ENCODE data around the gene GNG3. TPM values are rescaled to one million over a fixed set of nuclear protein-coding genes. Genes with fewer than 3 reads are reported as not detected.

GNG3 gene
- not detected in 5 replicates for total RNA-seq (2022; extraction: Qiagen RNA extraction)

DNA sequence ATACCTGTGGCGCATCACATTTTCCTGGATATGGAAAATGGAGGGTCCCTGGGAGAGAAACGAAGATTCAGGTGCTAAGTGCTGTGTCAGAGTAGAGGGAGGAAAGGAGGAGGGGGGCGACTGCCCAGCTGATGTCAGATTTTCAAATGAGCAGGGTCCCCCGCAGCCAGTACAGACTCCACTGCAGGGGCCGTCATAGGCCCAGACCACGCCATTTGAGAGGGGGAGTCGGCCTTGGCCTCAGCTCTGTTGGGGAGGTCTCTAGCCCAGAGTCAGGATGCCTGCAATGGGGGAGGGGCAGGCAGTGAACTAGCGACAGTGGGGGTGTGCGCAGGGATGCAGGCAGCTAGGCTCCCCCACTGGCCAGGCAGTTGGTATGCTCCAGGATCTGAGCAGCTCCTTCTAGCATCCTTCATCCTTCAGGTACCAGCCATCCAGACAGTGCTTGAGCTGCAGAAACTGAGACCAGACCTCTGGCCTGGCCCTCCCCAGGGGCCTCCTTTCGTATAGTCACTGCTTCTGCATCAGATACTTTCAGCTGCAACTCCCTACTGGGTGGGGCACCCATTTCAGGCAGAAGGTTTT lies at the start of gene GNG3, which contains the start of gene BSCL2:
GNG3 (plus strand) TSS at position 400 of the 585 bp plus-strand sequence. CDS start 620 bp downstream, outside the sequence.
BSCL2 (minus strand) TSS at position 148 of the 585 bp plus-strand sequence. CDS start 229 bp downstream, outside the sequence.

DNA sequence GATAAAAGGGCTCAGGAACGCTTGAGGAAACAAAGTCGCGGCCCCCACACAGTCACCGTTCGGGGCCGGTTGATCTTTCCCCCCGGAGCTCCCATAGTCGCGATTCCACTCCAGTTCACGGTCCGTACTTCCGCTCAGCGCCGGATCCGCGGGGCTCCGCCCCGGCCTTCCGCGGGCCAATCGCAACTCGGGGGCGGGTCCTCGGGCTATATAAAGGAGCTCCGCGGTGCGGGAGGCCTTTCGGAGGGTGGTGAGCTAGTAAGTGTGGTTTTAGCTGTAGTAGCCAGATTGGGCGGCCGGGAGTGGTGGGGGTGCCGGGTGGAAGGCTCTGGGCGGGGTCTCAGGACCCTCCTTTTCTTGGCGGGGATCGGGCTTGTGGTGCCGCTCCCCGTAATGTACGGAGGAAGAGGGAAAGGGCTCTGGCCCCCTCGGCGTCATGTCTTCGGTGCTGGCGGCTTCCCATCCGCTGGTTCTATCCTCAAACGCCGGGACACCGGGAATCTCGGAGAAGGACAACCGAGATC lies 42.3 kb upstream of the GNG3 start, which contains the start of the genes C11orf98 and CSKMT:
C11orf98 (minus strand) TSS at position 136 of the 524 bp plus-strand sequence; CDS start at position 95, 41 bp downstream.
CSKMT (plus strand) TSS at position 238 of the 524 bp plus-strand sequence. CDS start 568 bp downstream, outside the sequence.

DNA sequence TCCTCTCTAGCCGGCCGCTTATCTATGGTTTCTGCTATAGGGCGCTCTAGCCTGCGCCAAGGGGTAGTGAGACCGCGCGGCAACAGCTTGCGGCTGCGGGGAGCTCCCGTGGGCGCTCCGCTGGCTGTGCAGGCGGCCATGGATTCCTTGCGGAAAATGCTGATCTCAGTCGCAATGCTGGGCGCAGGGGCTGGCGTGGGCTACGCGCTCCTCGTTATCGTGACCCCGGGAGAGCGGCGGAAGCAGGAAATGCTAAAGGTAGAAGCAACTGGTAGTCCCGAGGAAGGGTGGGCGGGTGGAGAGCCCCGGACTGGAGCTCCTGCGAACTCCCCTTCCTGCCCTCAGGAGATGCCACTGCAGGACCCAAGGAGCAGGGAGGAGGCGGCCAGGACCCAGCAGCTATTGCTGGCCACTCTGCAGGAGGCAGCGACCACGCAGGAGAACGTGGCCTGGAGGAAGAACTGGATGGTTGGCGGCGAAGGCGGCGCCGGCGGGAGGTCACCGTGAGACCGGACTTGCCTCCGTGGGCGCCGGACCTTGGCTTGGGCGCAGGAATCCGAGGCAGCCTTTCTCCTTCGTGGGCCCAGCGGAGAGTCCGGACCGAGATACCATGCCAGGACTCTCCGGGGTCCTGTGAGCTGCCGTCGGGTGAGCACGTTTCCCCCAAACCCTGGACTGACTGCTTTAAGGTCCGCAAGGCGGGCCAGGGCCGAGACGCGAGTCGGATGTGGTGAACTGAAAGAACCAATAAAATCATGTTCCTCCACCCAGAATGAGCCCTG lies 35.7 kb upstream of the GNG3 start, which contains the start of the genes LBHD1 and UQCC3:
LBHD1 (minus strand) TSS at position 660 of the 782 bp plus-strand sequence. CDS start 2,236 bp downstream, outside the sequence.
UQCC3 (plus strand) TSS at position 66 of the 782 bp plus-strand sequence; CDS start at position 139, 73 bp downstream.

GRCh38 chr11:62678770-62679696 lies 28.4 kb upstream of the GNG3 start, which contains the start of gene UBXN1:
UBXN1 (minus strand) TSS chr11:62679073; CDS start chr11:62678923, 150 bp downstream.

GRCh38 chr11:62689421-62690183 lies 17.9 kb upstream of the GNG3 start, which contains the start of gene LRRN4CL:
LRRN4CL (minus strand) TSS chr11:62689530; CDS start chr11:62688508, 1,022 bp downstream.

GRCh38 chr11:62727165-62727871 lies 19.8 kb downstream of the GNG3 start, which contains the start of gene HNRNPUL2:
HNRNPUL2 (minus strand) TSS chr11:62727457; CDS start chr11:62727156, 301 bp downstream.

GRCh38 chr11:62728171-62728988 lies 20.9 kb downstream of the GNG3 start, which contains the start of gene TTC9C:
TTC9C (plus strand) TSS chr11:62728486; CDS start chr11:62728849, 363 bp downstream.

GRCh38 chr11:62753736-62754603 lies 46.5 kb downstream of the GNG3 start, which contains the start of gene ZBTB3:
ZBTB3 (minus strand) TSS chr11:62754160; CDS start chr11:62753664, 496 bp downstream.

Other genes with a start within 250 kb of the GNG3 start
- gene AHNAK, start 160.9 kb upstream of the GNG3 start, total RNA-seq (2022; extraction: Qiagen RNA extraction) = 188 to 239 TPM (median 218 TPM) in 5 replicates
- gene EEF1G, start 133.8 kb upstream of the GNG3 start, total RNA-seq (2022; extraction: Qiagen RNA extraction) = 1,877 to 2,027 TPM (median 1,998 TPM) in 5 replicates
- gene TUT1, start 116.2 kb upstream of the GNG3 start, total RNA-seq (2022; extraction: Qiagen RNA extraction) = 14.0 to 17.0 TPM (median 16.4 TPM) in 5 replicates
- gene MTA2, start 105.8 kb upstream of the GNG3 start, total RNA-seq (2022; extraction: Qiagen RNA extraction) = 82.3 to 87.1 TPM (median 85.2 TPM) in 5 replicates
- 17.8 to 28.8 TPM (median 24.5 TPM) in 5 replicates for gene EML3, start 94.9 kb upstream of the GNG3 start, total RNA-seq (2022; extraction: Qiagen RNA extraction)
- gene ROM1, start 94.4 kb upstream of the GNG3 start, total RNA-seq (2022; extraction: Qiagen RNA extraction) = 3.3 to 5.0 TPM (median 3.6 TPM) in 5 replicates
- 41.3 to 60.1 TPM (median 57.5 TPM) in 5 replicates for gene B3GAT3, start 85.7 kb upstream of the GNG3 start, total RNA-seq (2022; extraction: Qiagen RNA extraction)
- gene GANAB, start 61.1 kb upstream of the GNG3 start, total RNA-seq (2022; extraction: Qiagen RNA extraction) = 238 to 279 TPM (median 270 TPM) in 5 replicates
- 16.8 to 22.4 TPM (median 21.7 TPM) in 5 replicates for gene INTS5, start 54.4 kb upstream of the GNG3 start, total RNA-seq (2022; extraction: Qiagen RNA extraction)
- gene C11orf98, start 42.5 kb upstream of the GNG3 start, total RNA-seq (2022; extraction: Qiagen RNA extraction) = 125 to 145 TPM (median 136 TPM) in 5 replicates
- 10.5 to 19.1 TPM (median 16.3 TPM) in 5 replicates for gene CSKMT, start 42.4 kb upstream of the GNG3 start, total RNA-seq (2022; extraction: Qiagen RNA extraction)
- 24.6 to 39.0 TPM (median 37.5 TPM) in 5 replicates for gene UQCC3, start 36.0 kb upstream of the GNG3 start, total RNA-seq (2022; extraction: Qiagen RNA extraction)
- gene LBHD1, start 35.4 kb upstream of the GNG3 start, total RNA-seq (2022; extraction: Qiagen RNA extraction) = 3.6 to 6.2 TPM (median 5.3 TPM) in 5 replicates
- 106 to 130 TPM (median 120 TPM) in 5 replicates for gene UBXN1, start 28.6 kb upstream of the GNG3 start, total RNA-seq (2022; extraction: Qiagen RNA extraction)
- gene LRRN4CL, start 18.1 kb upstream of the GNG3 start, total RNA-seq (2022; extraction: Qiagen RNA extraction) = 0.04 to 0.21 TPM (median 0.05 TPM) in 4 of 5 replicates, not detected in the other
- 60.0 to 87.1 TPM (median 74.6 TPM) in 5 replicates for gene BSCL2, start 252 bp upstream of the GNG3 start, total RNA-seq (2022; extraction: Qiagen RNA extraction)
- gene HNRNPUL2, start 19.8 kb downstream of the GNG3 start, total RNA-seq (2022; extraction: Qiagen RNA extraction) = 37.2 to 44.0 TPM (median 41.2 TPM) in 5 replicates
- gene TTC9C, start 20.8 kb downstream of the GNG3 start, total RNA-seq (2022; extraction: Qiagen RNA extraction) = 28.7 to 36.6 TPM (median 32.6 TPM) in 5 replicates
- gene ZBTB3, start 46.5 kb downstream of the GNG3 start, total RNA-seq (2022; extraction: Qiagen RNA extraction) = 1.1 to 1.9 TPM (median 1.6 TPM) in 5 replicates
- 170 to 189 TPM (median 182 TPM) in 5 replicates for gene POLR2G, start 53.9 kb downstream of the GNG3 start, total RNA-seq (2022; extraction: Qiagen RNA extraction)
- gene TAF6L, start 63.7 kb downstream of the GNG3 start, total RNA-seq (2022; extraction: Qiagen RNA extraction) = 11.0 to 17.5 TPM (median 16.0 TPM) in 5 replicates
- 67.4 to 99.6 TPM (median 90.7 TPM) in 5 replicates for gene TMEM179B, start 79.7 kb downstream of the GNG3 start, total RNA-seq (2022; extraction: Qiagen RNA extraction)
- 18.0 to 32.7 TPM (median 32.4 TPM) in 5 replicates for gene TMEM223, start 84.3 kb downstream of the GNG3 start, total RNA-seq (2022; extraction: Qiagen RNA extraction)
- 45.8 to 57.7 TPM (median 52.5 TPM) in 5 replicates for gene NXF1, start 97.8 kb downstream of the GNG3 start, total RNA-seq (2022; extraction: Qiagen RNA extraction)
- 19.9 to 27.8 TPM (median 25.5 TPM) in 5 replicates for gene STX5, start 124.4 kb downstream of the GNG3 start, total RNA-seq (2022; extraction: Qiagen RNA extraction)
- gene TEX54, start 125.2 kb downstream of the GNG3 start, total RNA-seq (2022; extraction: Qiagen RNA extraction) = not detected in 5 replicates
- 78.6 to 86.1 TPM (median 84.6 TPM) in 5 replicates for gene WDR74, start 131.9 kb downstream of the GNG3 start, total RNA-seq (2022; extraction: Qiagen RNA extraction)
- 904 to 1,141 TPM (median 1,030 TPM) in 5 replicates for gene SLC3A2, start 173.2 kb downstream of the GNG3 start, total RNA-seq (2022; extraction: Qiagen RNA extraction)
- gene CHRM1, start 213.7 kb downstream of the GNG3 start, total RNA-seq (2022; extraction: Qiagen RNA extraction) = 0.02 to 0.16 TPM (median 0.03 TPM) in 4 of 5 replicates, not detected in the other

Data from A549 treated with CORT108297 at 1 μM for 4 hours (cell line).